ENCODE data around the gene ATOX1. TPM values are rescaled to one million over a fixed set of nuclear protein-coding genes. Genes with fewer than 3 reads are reported as not detected.

The ATOX1 gene
- total and polyA plus RNA-seq, 2 experiments from 2014 or later = 126 to 296 TPM

DNA sequence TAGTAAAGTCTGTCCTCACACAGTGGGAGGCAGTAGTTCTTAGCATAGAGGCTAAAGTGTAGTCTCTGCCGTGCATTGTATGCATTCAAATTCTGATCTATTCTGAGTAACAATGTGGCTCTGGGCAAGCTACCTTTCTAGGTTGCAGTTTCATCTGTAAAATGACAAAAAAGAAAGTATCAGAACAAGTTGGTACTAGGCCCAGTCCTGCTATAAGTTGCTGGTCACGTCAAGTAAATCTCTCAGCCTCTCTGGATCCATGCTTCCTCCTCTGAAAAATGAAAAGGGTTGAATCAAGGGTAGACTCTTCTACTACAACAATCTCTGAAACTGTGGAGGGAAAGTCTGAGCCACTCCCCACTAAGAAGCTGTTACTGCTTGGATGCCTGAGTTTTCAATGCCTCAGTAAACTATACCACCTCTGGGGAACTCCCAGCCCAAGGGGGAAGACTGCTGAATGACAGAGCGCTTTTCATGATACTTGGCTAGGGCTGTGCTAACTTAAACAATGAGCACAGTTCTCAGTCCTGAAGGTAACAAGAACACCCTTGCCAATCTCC, 37.3 kb downstream of the ATOX1 start:
- in situ Hi-C loops (cut with MboI) = no loop called here
- TF ChIP-seq EZH2 (IDR thresholded peaks at IDR 0.05; ENCODE audit: insufficient read depth, poor library complexity, severe bottlenecking) (no peak), EZH2phosphoT487 (IDR thresholded peaks at IDR 0.05; ENCODE audit: insufficient read depth, low read depth) (no peak)
- H3K4me2 ChIP-seq (ENCODE audit: unreplicated experiment) = no peak overlapping the region
- no peak overlapping the region for H3K27ac ChIP-seq
- no peaks in the 10 kb centered on the region for H3K9me3 ChIP-seq (ENCODE audit: low read depth)
- no peaks in the 10 kb centered on the region for H4K20me1 ChIP-seq (ENCODE audit: insufficient read depth)
- H3K4me3 ChIP-seq = no peak overlapping the region
- no peaks in the 10 kb centered on the region for H3K27me3 ChIP-seq (replicated peaks; ENCODE audit: insufficient read depth)
- H3F3A ChIP-seq (ENCODE audit: insufficient read depth) = peaks cover 35% of the 10 kb centered on the region
- 0 out of 2 replicates have a peak, but pooled peaks cover 5% of the 10 kb centered on the region for H3K79me2 ChIP-seq (ENCODE audit: insufficient read depth)
- 85 to 91% methylated on average over 3 of the region's 3 CpGs for WGBS, 2 experiments (ENCODE audit: low coverage in 1 of 2, low lambda C conversion rate in 2 of 2, missing lambda C conversion rate in 2 of 2)
- H3K9ac ChIP-seq = no peak overlapping the region
- peaks cover 32% of the 10 kb centered on the region for H3K4me1 ChIP-seq (ENCODE audit: insufficient read depth)
- no peaks in the 10 kb centered on the region for H3K9me2 ChIP-seq (ENCODE audit: insufficient read depth)
- no peaks in the 10 kb centered on the region for H3K36me3 ChIP-seq (ENCODE audit: low read depth)
- H2AFZ ChIP-seq = no peak overlapping the region
- DNase-seq = no peak

DNA sequence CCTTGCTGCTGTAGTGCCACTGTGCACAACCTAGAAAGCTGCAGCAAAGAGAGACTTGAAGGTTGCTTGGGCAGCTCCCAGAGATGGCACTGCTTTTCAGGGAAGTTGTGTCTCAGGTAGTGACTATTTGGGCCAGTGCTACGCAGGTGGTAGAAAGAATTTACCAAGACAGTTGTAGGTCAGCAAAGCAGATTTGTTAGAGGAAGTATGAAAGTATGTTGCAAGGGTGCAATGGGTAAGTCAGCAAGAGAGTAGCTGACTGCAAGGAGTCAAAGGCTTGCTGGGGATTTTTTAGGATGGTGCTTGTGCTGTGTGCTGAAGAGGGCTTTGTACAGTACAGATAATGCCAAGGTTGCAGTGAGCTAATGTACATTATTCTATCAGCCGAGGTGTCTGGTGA, 38.2 kb downstream of the ATOX1 start:
- DNase-seq = no peak
- no peaks in the 10 kb centered on the region for H3K27me3 ChIP-seq (replicated peaks; ENCODE audit: insufficient read depth)
- H3K9me2 ChIP-seq (ENCODE audit: insufficient read depth) = no peaks in the 10 kb centered on the region
- H3K9ac ChIP-seq = no peak overlapping the region
- H2AFZ ChIP-seq = no peak overlapping the region
- H3K36me3 ChIP-seq (ENCODE audit: low read depth) = no peaks in the 10 kb centered on the region
- H3K79me2 ChIP-seq (ENCODE audit: insufficient read depth) = 0 out of 2 replicates have a peak, but pooled peaks cover 5% of the 10 kb centered on the region
- 98% methylated on average over 2 of the region's 2 CpGs for WGBS, 2 experiments (ENCODE audit: low coverage in 1 of 2, low lambda C conversion rate in 2 of 2, missing lambda C conversion rate in 2 of 2)
- in situ Hi-C loops (cut with MboI) = no loop called here
- H4K20me1 ChIP-seq (ENCODE audit: insufficient read depth) = no peaks in the 10 kb centered on the region
- no peaks in the 10 kb centered on the region for H3K9me3 ChIP-seq (ENCODE audit: low read depth)
- TF ChIP-seq EZH2phosphoT487 (IDR thresholded peaks at IDR 0.05; ENCODE audit: insufficient read depth, low read depth) = no peak
- TF ChIP-seq EZH2 (IDR thresholded peaks at IDR 0.05; ENCODE audit: insufficient read depth, poor library complexity, severe bottlenecking) = no peak
- H3F3A ChIP-seq (ENCODE audit: insufficient read depth) = peaks cover 35% of the 10 kb centered on the region
- H3K4me1 ChIP-seq (ENCODE audit: insufficient read depth) = peaks cover 32% of the 10 kb centered on the region
- peak overlapping the region; percentile 97; the same call in 1 of the 2 replicates for H3K27ac ChIP-seq
- no peak overlapping the region for H3K4me3 ChIP-seq
- H3K4me2 ChIP-seq (ENCODE audit: unreplicated experiment) = no peak overlapping the region

DNA sequence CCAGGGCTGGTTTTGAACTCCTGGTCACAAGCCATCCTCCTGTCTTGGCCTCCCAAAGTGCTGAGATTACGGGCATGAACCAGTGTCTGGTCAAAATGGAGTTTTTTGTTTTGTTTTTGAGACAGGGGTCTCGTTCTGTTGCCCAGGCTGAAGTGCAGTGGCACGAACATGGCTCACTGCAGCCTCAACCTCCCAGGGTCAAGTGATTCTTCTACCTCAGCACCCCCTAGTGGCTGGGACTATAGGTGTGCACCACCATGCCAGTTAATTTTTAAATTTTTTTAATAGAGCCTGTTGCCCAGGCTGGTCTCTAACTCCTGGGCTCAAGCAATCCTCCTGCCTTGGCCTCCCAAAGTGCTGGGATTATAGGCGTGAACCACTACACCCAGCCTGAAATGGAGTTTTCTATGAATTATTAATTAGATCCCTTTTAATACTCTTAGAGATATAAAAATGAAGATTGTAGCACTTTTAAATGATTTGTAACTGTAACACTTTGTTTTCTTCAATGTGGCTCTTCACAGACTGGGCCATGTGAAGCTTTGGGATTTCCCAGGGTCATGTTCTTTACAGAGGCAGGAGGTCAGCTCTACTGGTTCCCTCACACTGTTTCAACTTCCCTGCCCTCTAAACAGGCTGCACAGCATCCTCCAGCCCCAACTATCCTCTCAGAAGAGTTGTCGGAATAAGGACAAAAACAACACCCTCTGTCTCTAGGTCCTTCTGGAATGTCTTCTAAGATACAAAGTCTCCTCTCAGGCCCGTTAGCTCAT, 39.0 kb downstream of the ATOX1 start:
- peak overlapping the region; percentile 97 for H3K27ac ChIP-seq

DNA sequence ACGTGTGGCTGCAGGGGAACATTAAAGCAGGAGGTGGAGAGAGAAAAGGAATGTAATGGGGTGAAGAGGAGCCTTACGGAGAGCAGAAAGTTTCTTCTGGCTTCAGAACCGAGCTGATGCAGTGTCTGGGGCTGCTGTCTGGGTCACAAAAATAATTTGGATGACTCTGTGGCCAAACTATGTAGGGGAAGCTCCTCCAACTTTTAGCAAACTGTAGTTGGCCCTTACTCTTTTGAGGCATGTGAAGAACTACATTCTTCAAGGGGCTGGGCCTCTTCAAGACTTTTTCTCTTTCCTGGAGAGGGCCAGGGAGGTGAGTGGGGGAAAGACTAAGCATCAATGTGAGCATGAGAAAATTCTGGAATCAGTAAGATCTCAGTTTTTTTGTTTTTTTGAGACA, 39.8 kb downstream of the ATOX1 start:
- Histone ChIP-seq H3K9ac (peak overlapping the region; percentile 87), H4K20me1 (ENCODE audit: insufficient read depth) (no peaks in the 10 kb centered on the region), H3K4me1 (ENCODE audit: insufficient read depth) (peaks cover 32% of the 10 kb centered on the region), H3K9me3 (ENCODE audit: low read depth) (no peaks in the 10 kb centered on the region), H3K9me2 (ENCODE audit: insufficient read depth) (no peaks in the 10 kb centered on the region), H3K36me3 (ENCODE audit: low read depth) (no peaks in the 10 kb centered on the region), H3K27ac (peak overlapping the region; percentile 97), H3K27me3 (replicated peaks; ENCODE audit: insufficient read depth) (no peaks in the 10 kb centered on the region), H3K4me3 (peak overlapping the region; percentile 63), H3F3A (ENCODE audit: insufficient read depth) (peaks cover 35% of the 10 kb centered on the region), H3K79me2 (ENCODE audit: insufficient read depth) (0 out of 2 replicates have a peak, but pooled peaks cover 5% of the 10 kb centered on the region), H2AFZ (peak overlapping the region; percentile 78; the same call in 1 of the 2 replicates), H3K4me2 (ENCODE audit: unreplicated experiment) (peak overlapping the region; percentile 90)
- DNase-seq = peak; percentile 89
- TF ChIP-seq EZH2phosphoT487 (IDR thresholded peaks at IDR 0.05; ENCODE audit: insufficient read depth, low read depth) (no peak), EZH2 (IDR thresholded peaks at IDR 0.05; ENCODE audit: insufficient read depth, poor library complexity, severe bottlenecking) (no peak)
- WGBS, 2 experiments (ENCODE audit: low coverage in 1 of 2, low lambda C conversion rate in 2 of 2, missing lambda C conversion rate in 2 of 2) = 0% methylated on average over 3 of the region's 3 CpGs
- in situ Hi-C loops (cut with MboI) = no loop called here

More for the DNA sequence above, 39.0 kb downstream of the ATOX1 start:
- Histone ChIP-seq H3K9ac (peak overlapping the region; percentile 87), H3K4me1 (ENCODE audit: insufficient read depth) (peaks cover 32% of the 10 kb centered on the region), H3K9me2 (ENCODE audit: insufficient read depth) (no peaks in the 10 kb centered on the region), H2AFZ (no peak overlapping the region), H4K20me1 (ENCODE audit: insufficient read depth) (no peaks in the 10 kb centered on the region), H3K9me3 (ENCODE audit: low read depth) (no peaks in the 10 kb centered on the region), H3K27me3 (replicated peaks; ENCODE audit: insufficient read depth) (no peaks in the 10 kb centered on the region), H3K79me2 (ENCODE audit: insufficient read depth) (0 out of 2 replicates have a peak, but pooled peaks cover 5% of the 10 kb centered on the region), H3K36me3 (ENCODE audit: low read depth) (no peaks in the 10 kb centered on the region), H3K4me3 (peak overlapping the region; percentile 63), H3K4me2 (ENCODE audit: unreplicated experiment) (peak overlapping the region; percentile 90), H3F3A (ENCODE audit: insufficient read depth) (peaks cover 35% of the 10 kb centered on the region)
- WGBS, 2 experiments (ENCODE audit: low coverage in 1 of 2, low lambda C conversion rate in 2 of 2, missing lambda C conversion rate in 2 of 2) = 53 to 55% methylated on average over 6 of the region's 6 CpGs
- TF ChIP-seq EZH2phosphoT487 (IDR thresholded peaks at IDR 0.05; ENCODE audit: insufficient read depth, low read depth) (no peak), EZH2 (IDR thresholded peaks at IDR 0.05; ENCODE audit: insufficient read depth, poor library complexity, severe bottlenecking) (no peak)
- in situ Hi-C loops (cut with MboI) = no loop called here
- DNase-seq = peak; percentile 77
